Measurements from ENCODE around the gene IRAK1.
A peak's percentile ranks its signal among the peaks of the same experiment; 100 is the strongest.

The IRAK1 gene

GRCh38 chrX:154019633-154020528 lies at the start of gene IRAK1:
TSS of gene IRAK1 (minus strand) at chrX:154019902. CDS start at chrX:154019812, 90 bp downstream.
- DNase-seq, result peak; percentile 54

- no peak for DNase-seq
These were observed 48.9 kb upstream of the IRAK1 start for GRCh38 chrX:154068560-154068959.

DNA sequence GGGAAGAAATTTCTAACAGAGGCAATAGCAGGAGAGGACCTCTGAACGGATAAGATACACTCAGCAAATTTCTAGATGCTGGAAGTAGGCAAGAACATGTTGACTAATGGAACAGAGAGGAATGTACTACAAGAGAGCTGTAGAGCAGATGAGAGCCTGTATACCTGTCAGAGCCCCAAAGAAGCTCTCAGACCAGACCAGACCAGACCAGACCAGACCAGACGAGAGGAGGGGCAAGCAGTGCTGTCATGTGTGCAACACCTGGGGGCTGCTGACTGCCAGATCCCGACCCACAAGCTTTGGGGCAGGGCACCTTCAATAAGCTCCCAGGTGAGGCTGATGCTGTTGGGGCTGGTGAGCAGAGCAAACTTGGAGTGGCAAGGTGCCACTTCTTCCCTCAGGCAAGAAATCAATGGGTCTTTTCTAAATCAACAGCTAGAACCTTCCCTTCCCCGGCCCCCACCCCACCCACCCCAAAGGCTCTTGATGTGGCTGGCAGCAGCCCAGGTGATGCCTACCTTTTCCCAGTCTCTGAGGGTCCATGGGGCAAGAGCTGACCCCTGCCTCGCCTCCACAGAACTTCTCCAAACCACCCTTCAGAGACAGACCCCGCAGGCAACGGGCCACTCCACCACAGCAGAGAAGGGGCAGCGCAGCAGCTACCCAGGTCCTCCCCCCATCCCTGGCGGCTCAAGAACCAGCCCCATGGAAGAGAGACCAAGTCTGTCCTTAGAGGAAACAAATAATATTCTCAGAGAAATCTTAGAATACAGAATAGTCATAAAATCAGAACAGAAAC lies 45.1 kb upstream of the IRAK1 start:
- no peak for DNase-seq

- DNase-seq, result no peak
These were observed 43.5 kb upstream of the IRAK1 start for GRCh38 chrX:154063234-154063633.

DNA sequence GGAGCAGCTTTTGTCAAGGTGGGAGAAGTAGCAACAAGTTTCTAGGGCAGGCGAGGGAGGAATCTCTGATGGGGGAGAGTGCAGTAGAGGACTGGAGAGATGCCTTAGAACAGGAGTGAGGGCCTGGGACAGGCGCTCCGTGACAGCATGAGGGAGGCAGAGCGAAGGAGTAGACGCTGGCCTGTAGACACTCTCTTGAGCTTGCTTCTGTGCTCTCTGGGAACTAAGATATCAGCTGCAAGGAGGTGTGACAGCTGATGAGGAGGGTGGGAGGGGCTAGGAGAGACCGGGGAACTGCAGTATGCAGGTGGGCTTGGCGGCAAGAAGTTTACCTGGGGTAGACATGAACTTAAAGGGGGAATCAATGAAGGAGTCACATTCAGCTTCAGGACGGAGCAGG lies 42.1 kb upstream of the IRAK1 start:
- no peak for DNase-seq

DNA sequence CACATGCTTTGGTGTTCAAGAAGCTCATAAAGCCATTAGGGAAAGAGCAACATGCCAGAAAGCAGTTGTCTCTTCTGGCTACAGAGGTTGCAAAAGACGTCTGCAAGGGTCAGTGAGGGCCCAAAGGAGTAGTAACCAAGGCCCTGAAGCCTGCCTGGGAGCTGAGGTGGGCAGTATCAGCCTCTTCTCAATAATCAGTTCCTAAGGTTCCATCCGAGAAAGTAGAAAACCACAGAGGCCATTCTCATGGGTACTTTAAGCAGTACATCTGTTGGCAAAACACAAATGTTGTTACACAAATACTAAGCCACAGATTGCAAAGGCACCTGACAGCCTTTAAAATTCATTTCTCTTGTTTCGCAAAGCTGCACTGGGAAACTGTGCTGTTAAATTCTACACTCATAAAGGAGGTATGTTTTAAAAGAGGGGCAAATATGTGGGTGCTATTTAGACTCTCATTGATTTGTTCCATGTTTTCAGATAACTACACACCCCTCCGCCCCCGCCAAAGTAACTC lies 40.1 kb upstream of the IRAK1 start:
- DNase-seq, result no peak

GRCh38 chrX:154059231-154059630 lies 39.5 kb upstream of the IRAK1 start:
- no peak for DNase-seq

DNA sequence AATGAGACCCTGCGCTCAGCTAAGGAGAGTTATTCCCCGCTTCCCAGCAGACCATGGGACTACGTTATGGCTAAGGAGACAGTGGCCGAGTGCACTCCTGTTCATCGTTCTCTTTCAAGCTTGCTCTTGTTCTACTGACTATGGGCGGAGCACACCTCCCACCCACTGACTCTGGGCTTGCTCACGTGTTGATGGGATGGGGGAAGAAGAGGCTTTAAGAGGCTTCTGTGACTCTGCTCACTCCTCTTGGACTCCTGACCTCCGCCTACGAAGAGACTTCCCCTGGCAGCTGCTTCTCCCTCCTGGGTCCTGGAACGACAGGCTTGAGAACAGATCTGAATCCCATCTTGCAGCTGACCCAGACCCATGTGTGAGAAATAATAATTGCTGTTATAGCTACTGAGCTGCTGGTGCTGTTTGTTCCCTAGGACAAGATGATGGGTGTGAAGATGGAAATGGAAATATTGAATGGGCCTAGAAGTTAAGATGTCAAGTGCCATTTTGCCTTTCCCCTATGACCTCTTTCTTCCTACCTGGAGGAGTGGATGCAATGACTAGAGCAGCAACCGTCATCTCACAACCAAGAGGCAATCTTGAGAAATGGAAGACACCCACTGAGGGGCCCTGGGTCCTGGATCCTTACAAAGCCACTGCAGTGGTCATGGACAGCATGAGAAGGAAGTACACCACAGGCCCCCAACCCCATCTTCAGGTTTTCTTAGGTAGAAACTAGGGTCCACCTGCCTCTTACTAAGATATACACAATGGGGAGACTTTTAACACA lies 38.7 kb upstream of the IRAK1 start:
- DNase-seq, result no peak

GRCh38 chrX:154057791-154058190 lies 38.1 kb upstream of the IRAK1 start:
- DNase-seq, result no peak

GRCh38 chrX:154056770-154057241 lies 37.1 kb upstream of the IRAK1 start:
- DNase-seq, result peak; percentile 5

GRCh38 chrX:154051201-154051810 lies 31.6 kb upstream of the IRAK1 start:
- peak; percentile 70 for DNase-seq

GRCh38 chrX:154050113-154050495 lies 30.4 kb upstream of the IRAK1 start:
- DNase-seq, result no peak

GRCh38 chrX:154049209-154050112 lies 29.8 kb upstream of the IRAK1 start:
- DNase-seq, result no peak

- DNase-seq, result no peak
These were observed 28.7 kb upstream of the IRAK1 start for GRCh38 chrX:154048398-154048797.

DNA sequence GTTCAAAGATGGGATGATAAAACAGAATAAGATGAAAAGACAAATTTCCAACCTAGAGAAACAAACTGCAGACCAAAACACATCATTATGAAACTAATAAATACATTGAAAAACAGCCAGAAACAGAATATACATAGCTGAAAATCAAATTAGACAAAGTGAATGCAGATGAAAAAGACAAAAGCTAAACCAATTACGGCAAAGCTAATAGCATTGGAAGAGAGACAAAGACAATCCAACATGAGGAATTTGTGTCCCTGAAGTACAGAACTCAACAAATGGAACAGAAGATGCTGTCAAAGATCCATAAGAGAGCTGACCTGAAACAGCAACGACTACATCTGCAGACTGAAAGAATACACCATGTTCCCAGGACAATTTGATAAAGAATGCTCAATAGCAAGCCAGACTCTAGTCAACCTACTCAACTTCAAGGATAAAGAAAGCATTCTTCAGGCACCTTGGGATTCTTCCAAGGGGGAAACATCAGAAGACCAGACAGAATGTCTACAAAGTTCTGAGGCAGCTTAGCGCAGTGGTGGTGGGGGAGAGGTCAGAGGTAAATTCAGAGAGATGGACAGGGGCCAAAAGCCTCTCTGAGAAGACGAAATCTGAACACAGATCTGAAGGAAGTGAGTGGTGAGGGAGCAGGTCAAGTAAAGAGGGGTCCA lies 27.4 kb upstream of the IRAK1 start:
- no peak for DNase-seq

DNA sequence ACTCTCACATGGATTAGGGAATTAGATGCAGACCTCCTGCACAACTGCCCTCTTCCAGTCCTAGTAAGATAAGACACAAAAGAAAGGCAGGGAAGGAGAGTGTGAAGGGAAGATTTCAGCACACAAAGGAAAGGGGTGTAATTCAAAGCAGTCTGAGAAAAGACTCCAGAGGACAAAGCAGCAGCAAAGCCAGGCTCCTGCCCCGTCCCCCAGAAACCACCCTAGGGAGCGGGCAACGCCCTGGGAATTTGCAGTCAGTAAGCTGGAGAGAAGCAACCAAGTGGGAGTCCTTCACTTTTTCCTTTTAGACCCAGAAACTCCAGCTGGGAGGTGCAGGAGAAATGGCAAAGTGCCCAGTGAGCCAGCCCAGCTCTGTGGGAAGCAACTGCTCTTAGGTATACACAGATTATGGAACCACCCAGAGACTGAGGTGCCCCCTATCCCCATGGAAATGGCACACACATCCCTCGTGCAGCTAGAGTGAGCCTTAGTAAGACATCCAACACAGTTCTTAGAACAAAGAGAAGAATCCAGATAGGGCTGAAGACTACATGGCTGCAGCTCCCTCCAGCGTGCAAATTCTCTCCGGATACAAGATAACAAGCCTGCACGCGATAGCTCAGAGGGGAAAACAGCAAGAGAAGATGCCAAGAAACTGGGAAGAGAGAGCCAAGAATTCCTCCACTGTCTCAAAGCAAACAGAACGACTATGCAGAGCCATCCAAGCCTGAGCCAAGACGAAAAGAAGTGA lies 26.5 kb upstream of the IRAK1 start:
- DNase-seq, result no peak

- DNase-seq, result no peak
These were observed 24.4 kb upstream of the IRAK1 start for GRCh38 chrX:154044091-154044490.

- DNase-seq, result no peak
These were observed 23.5 kb upstream of the IRAK1 start for GRCh38 chrX:154043003-154043763.

DNA sequence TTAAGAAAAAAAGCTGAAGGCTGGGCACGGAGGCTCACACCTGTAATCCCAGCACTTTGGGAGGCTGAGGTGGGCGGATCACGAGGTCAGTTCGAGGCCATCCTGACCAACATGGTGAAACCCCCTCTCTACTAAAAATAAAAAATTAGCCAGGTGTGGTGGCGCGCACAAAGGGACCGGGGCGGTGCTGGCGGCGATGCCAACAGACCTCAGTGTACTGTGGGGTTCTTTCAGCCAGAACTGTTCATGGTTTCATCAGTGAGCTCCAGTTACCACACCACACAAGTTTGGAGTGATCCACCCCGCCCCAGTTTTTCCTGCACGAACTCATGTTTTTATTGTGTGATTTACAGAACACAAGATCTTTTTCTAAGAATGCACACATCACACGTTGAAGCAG lies 21.2 kb upstream of the IRAK1 start:
- DNase-seq, result no peak

All from CD4-positive, alpha-beta T cell treated with Interleukin-21 for 1 hour (primary cell).